Endothelial cell of umbilical vein (primary cell): Measurements from ENCODE around the gene TPSG1. TPM values are rescaled to one million over a fixed set of nuclear protein-coding genes. Genes with fewer than 3 reads are reported as not detected.

Experiments
- BruUV-seq: library from RNA; stranded (reverse); fragments of 400-500 nt; replicated peaks from 2 replicates; lab custom pipeline; 2021; lab: Mats Ljungman, UMichigan
- CTCF ChIA-PET: fragments of 300-600, 350-600 bp; sonication (Branson Sonifier 250); formaldehyde crosslinking; loops from one replicate; lab custom pipeline; 2021; ENCODE audit warnings: antibody characterized with exemption, inconsistent platforms; lab: Charles Lee
- POLR2A ChIA-PET: fragments of 300-600, 350-600 bp; sonication (Branson Sonifier 250); formaldehyde crosslinking; loops from one replicate; lab custom pipeline; 2021; ENCODE audit warnings: antibody characterized with exemption, inconsistent platforms; lab: Charles Lee
- DNase-seq: peaks from one replicate; pipeline ENCODE4 v3.0.0-alpha.2; 2011; ENCODE audit warnings: low read depth, low spot score
- FAIRE-seq: peaks from 2 replicates; lab custom pipeline; 2011; peaks lifted over from hg19 to GRCh38; lab: Jason Lieb, UNC
- H2AFZ ChIP-seq: 2 replicates; pipeline ENCODE4 v1.6.0; 2012; ENCODE audit warnings: low read depth, low read length, control low read depth, inconsistent platforms
- H3K27ac ChIP-seq: 2 replicates; pipeline ENCODE4 v1.5.1; 2011; ENCODE audit warnings: low read depth, mild to moderate bottlenecking, control low read depth, low read length, moderate library complexity; ENCODE audit not compliant: insufficient read depth
- H3K27me3 ChIP-seq, 2 experiments: 2 replicates each; pipeline versions ENCODE4 v1.6.0 to v1.6.1; 2011; ENCODE audit warnings: low read length in 2 of 2, mixed read lengths in 1 of 2; ENCODE audit not compliant: control insufficient read depth in 2 of 2, insufficient read depth in 2 of 2
- H3K36me3 ChIP-seq, 2 experiments: 2 replicates in 1 of 2; 3 replicates in 1 of 2; pipeline ENCODE4 v1.5.1; 2011; ENCODE audit warnings: low read length in 2 of 2, mild to moderate bottlenecking in 1 of 2, moderate library complexity in 1 of 2; ENCODE audit not compliant: control insufficient read depth in 2 of 2, insufficient read depth in 2 of 2; ENCODE audit errors: extremely low read depth in 1 of 2
- H3K4me1 ChIP-seq: 3 replicates; pipeline ENCODE4 v1.5.1; 2011; ENCODE audit warnings: mild to moderate bottlenecking, low read length; ENCODE audit not compliant: control insufficient read depth, insufficient read depth; ENCODE audit errors: extremely low read depth
- H3K4me2 ChIP-seq: 2 replicates; pipeline ENCODE4 v1.6.1; 2011; ENCODE audit warnings: low read length, control low read depth, mixed read lengths; ENCODE audit not compliant: insufficient read depth
- H3K4me3 ChIP-seq, 3 experiments: fragments of 200-600 bp in 1 of 3; sonication (generic), shearing (Covaris generic) in 1 of 3; replicated peaks in 1 of 3; 2 replicates each; pipeline ENCODE4 v1.5.1; 2011 to 2016; ENCODE audit warnings: control low read depth in 3 of 3, low read length in 3 of 3, mild to moderate bottlenecking in 2 of 3, inconsistent platforms in 1 of 3, low read depth in 1 of 3, moderate library complexity in 1 of 3; ENCODE audit not compliant: insufficient read depth in 1 of 3
- H3K79me2 ChIP-seq: 2 replicates; pipeline ENCODE4 v1.6.0; 2012; ENCODE audit warnings: low read length, inconsistent platforms; ENCODE audit not compliant: control insufficient read depth, insufficient read depth
- H3K9ac ChIP-seq: replicated peaks from 2 replicates; pipeline ENCODE3; 2011; ENCODE audit warnings: low read length, control low read depth; ENCODE audit not compliant: insufficient read depth; ENCODE audit errors: extremely low read depth
- H3K9me1 ChIP-seq: replicated peaks from 3 replicates; pipeline ENCODE4 v1.6.0; 2011; ENCODE audit warnings: mild to moderate bottlenecking, low read length; ENCODE audit not compliant: control insufficient read depth, insufficient read depth; ENCODE audit errors: extremely low read depth
- H3K9me3 ChIP-seq: replicated peaks from 2 replicates; pipeline ENCODE4 v1.5.1; 2012; ENCODE audit warnings: low read length, inconsistent platforms; ENCODE audit not compliant: control insufficient read depth, insufficient read depth
- H4K20me1 ChIP-seq: replicated peaks from 2 replicates; pipeline ENCODE3; 2011; ENCODE audit warnings: mild to moderate bottlenecking, low read length; ENCODE audit not compliant: control insufficient read depth, insufficient read depth; ENCODE audit errors: extremely low read depth
- EZH2 ChIP-seq: IDR thresholded peaks from 2 replicates; pipeline ENCODE4 v1.6.1; 2012; ENCODE audit warnings: borderline replicate concordance, low read depth, mild to moderate bottlenecking, moderate library complexity, low read length, inconsistent platforms; ENCODE audit not compliant: severe bottlenecking
- FOS ChIP-seq: IDR thresholded peaks from 2 replicates; pipeline ENCODE4 v1.6.1; 2011; ENCODE audit warnings: mild to moderate bottlenecking, low read length, moderate library complexity, borderline replicate concordance; ENCODE audit not compliant: insufficient read depth
- GATA2 ChIP-seq: IDR thresholded peaks from 2 replicates; pipeline ENCODE4 v1.7.0; 2011; ENCODE audit warnings: low read depth, mild to moderate bottlenecking, moderate library complexity, mixed read lengths, low read length; ENCODE audit not compliant: insufficient read length, insufficient read depth
- JUN ChIP-seq: IDR thresholded peaks from 2 replicates; pipeline ENCODE4 v1.6.1; 2011; ENCODE audit warnings: borderline replicate concordance, low read depth; ENCODE audit not compliant: insufficient read length, insufficient read depth
- MAX ChIP-seq: IDR thresholded peaks from 2 replicates; pipeline ENCODE4 v1.6.1; 2011; ENCODE audit not compliant: insufficient read depth, insufficient read length
- MYC ChIP-seq: IDR thresholded peaks from one replicate; pipeline ENCODE4 v1.6.1; 2011; ENCODE audit warnings: mild to moderate bottlenecking, low read depth, low read length
- POLR2A ChIP-seq: IDR thresholded peaks from 2 replicates; pipeline ENCODE4 v1.6.1; 2012; ENCODE audit warnings: low read depth, mild to moderate bottlenecking, control low read depth, low read length
- POLR2AphosphoS5 ChIP-seq: IDR thresholded peaks from 2 replicates; pipeline ENCODE4 v1.6.1; 2012; ENCODE audit warnings: low read depth, mild to moderate bottlenecking, control low read depth, low read length, moderate library complexity; ENCODE audit not compliant: insufficient read depth
- dilution Hi-C: fragments of 300-500 bp; cut with MboI; formaldehyde crosslinking; loops from one replicate; pipeline ENCODE4 v1.15.0; 2019; ENCODE audit warnings: low sequenced_read_pairs; ENCODE audit not compliant: extremely low pct_ligation_motif_present
- intact Hi-C: fragments of 100-400 bp; cut with micrococcal nuclease; formaldehyde crosslinking; loops from one replicate; pipeline ENCODE4 v1.10.0; 2022
- polyA plus RNA-seq, 4 experiments: library from polyadenylated mRNA; depleted of rRNA in 3 of 4; stranded (reverse) in 3 of 4; unstranded in 1 of 4; fragments of >200 nt; gene quantifications; 2 replicates each; pipeline versions ENCODE4 v1.2.1 to v1.2.3, GENCODE V29; 2011 to 2012; ENCODE audit warnings: missing spikeins in 1 of 4
- total RNA-seq: library from RNA; stranded (reverse); gene quantifications from 2 replicates; pipeline ENCODE4 v1.2.3, GENCODE V29; 2021
- TF ChIP-seq, protein P1 (sequence below), 2 donors: IDR thresholded peaks; 1 replicate in 1 of 2; 2 replicates in 1 of 2; pipeline ENCODE4 v1.5.1; 2011; ENCODE audit warnings: low read length in 2 of 2, mild to moderate bottlenecking in 2 of 2, moderate library complexity in 2 of 2, control low read depth in 1 of 2, inconsistent platforms in 1 of 2, low read depth in 1 of 2; ENCODE audit not compliant: insufficient read depth in 1 of 2; ENCODE audit errors: extremely low read depth in 1 of 2

The TPSG1 gene
- total and polyA plus RNA-seq, 2 donors (not counting 3 experiments of a cell fraction or from before 2014, with no cell fraction given), result not detected

GRCh38 chr16:1274767-1275166 lies 49.7 kb upstream of the TPSG1 start:
- Histone ChIP-seq H2AFZ (no peak overlapping the region), H3K9ac (no peak overlapping the region), H3K4me2 (no peak overlapping the region), H3K9me3 (no peaks in the 10 kb centered on the region), H3K79me2 (no peaks in the 10 kb centered on the region), H3K4me3 (no peak overlapping the region), H3K27me3 (no peaks in the 10 kb centered on the region), H3K27ac (no peak overlapping the region), H3K36me3 (no peaks in the 10 kb centered on the region), H3K9me1 (no peaks in the 10 kb centered on the region), H4K20me1 (no peaks in the 10 kb centered on the region), H3K4me1 (no peaks in the 10 kb centered on the region)
- intact Hi-C loops (no loop called here), dilution Hi-C loops (no loop called here)
- POLR2A ChIA-PET, result no interaction called here
- FAIRE-seq (no peak), DNase-seq (no peak)
- CTCF ChIA-PET, result interaction anchor here (0.6 to 1.4 kb wide), 2 partner anchors 12 to 627 kb away, joined by 3 read pairs; no protein-coding TSS in a partner anchor
- no peak for TF ChIP-seq MAX
- TF ChIP-seq MYC, result no peak
- TF ChIP-seq EZH2, result no peak
- no peak for TF ChIP-seq POLR2AphosphoS5
- no peak for TF ChIP-seq POLR2A
- TF ChIP-seq, protein P1, sequence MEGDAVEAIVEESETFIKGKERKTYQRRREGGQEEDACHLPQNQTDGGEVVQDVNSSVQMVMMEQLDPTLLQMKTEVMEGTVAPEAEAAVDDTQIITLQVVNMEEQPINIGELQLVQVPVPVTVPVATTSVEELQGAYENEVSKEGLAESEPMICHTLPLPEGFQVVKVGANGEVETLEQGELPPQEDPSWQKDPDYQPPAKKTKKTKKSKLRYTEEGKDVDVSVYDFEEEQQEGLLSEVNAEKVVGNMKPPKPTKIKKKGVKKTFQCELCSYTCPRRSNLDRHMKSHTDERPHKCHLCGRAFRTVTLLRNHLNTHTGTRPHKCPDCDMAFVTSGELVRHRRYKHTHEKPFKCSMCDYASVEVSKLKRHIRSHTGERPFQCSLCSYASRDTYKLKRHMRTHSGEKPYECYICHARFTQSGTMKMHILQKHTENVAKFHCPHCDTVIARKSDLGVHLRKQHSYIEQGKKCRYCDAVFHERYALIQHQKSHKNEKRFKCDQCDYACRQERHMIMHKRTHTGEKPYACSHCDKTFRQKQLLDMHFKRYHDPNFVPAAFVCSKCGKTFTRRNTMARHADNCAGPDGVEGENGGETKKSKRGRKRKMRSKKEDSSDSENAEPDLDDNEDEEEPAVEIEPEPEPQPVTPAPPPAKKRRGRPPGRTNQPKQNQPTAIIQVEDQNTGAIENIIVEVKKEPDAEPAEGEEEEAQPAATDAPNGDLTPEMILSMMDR (IDR thresholded peaks at IDR 0.05; ENCODE audit: extremely low read depth in 1 of 2, insufficient read depth in 1 of 2, low read depth in 1 of 2, low read length in 2 of 2), result no peak
- no peak for TF ChIP-seq JUN
- TF ChIP-seq GATA2, result no peak
- no peak for TF ChIP-seq FOS
- BruUV-seq, result no TSS peak
